Gastrocnemius medialis (tissue), 4 donors: ENCODE data around the gene MAD1L1. TPM values are rescaled to one million over a fixed set of nuclear protein-coding genes. Genes with fewer than 3 reads are reported as not detected.

Source experiments
- ATAC-seq, 2 donors: fragments of 150-250 bp; one replicate each; pipeline ENCODE4 v1.9.1; 2016
- DNase-seq, 2 donors: peaks; one replicate each; pipeline ENCODE4 v3.0.0-alpha.2; 2019
- H3K27ac ChIP-seq, 4 donors: fragments of 200-600 bp; sonication (generic); 1 replicate in 1 of 4; 2 replicates in 3 of 4; pipeline ENCODE4 v1.5.1; 2016 to 2018; ENCODE audit warnings: mild to moderate bottlenecking in 2 of 4, moderate library complexity in 1 of 4
- H3K27me3 ChIP-seq, 3 donors: fragments of 200-600 bp; sonication (generic) in 2 of 3; 1 replicate in 1 of 3; 2 replicates in 2 of 3; pipeline versions ENCODE4 v1.5.1 to v1.6.0; 2016 to 2019; ENCODE audit warnings: mild to moderate bottlenecking in 1 of 3, moderate library complexity in 1 of 3
- H3K36me3 ChIP-seq, 2 donors: fragments of 200-600 bp; sonication (generic) in 1 of 2; one replicate each; pipeline ENCODE4 v1.5.1; 2017 to 2018
- H3K4me1 ChIP-seq, 2 donors: fragments of 200-600 bp; sonication (generic) in 1 of 2; one replicate each; pipeline ENCODE4 v1.5.1; 2016 to 2017; ENCODE audit warnings: mild to moderate bottlenecking in 2 of 2
- H3K4me3 ChIP-seq, 4 donors: fragments of 200-600 bp; sonication (generic) in 3 of 4; 1 replicate in 1 of 4; 2 replicates in 3 of 4; pipeline ENCODE4 v1.5.1; 2016 to 2019; ENCODE audit warnings: mild to moderate bottlenecking in 2 of 4
- H3K9me3 ChIP-seq, 3 donors: fragments of 200-600 bp; sonication (generic) in 2 of 3; 1 replicate in 1 of 3; 2 replicates in 2 of 3; pipeline ENCODE4 v1.5.1; 2016 to 2019
- CTCF ChIP-seq, 5 experiments: fragments of 450-650 bp in 3 of 5; fragments of 200-600 bp in 2 of 5; sonication (generic) in 2 of 5; IDR thresholded peaks in 4 of 5; conservative IDR thresholded peaks in 1 of 5; 1 replicate in 4 of 5; 2 replicates in 1 of 5; pipeline ENCODE4 v1.5.1; 2016 to 2019; ENCODE audit warnings: antibody characterized with exemption in 5 of 5, mild to moderate bottlenecking in 3 of 5, moderate library complexity in 3 of 5
- POLR2A ChIP-seq, 2 donors: fragments of 450-650 bp; IDR thresholded peaks; one replicate each; pipeline ENCODE4 v1.6.1; 2017; ENCODE audit warnings: antibody characterized with exemption in 2 of 2, mild to moderate bottlenecking in 2 of 2, moderate library complexity in 2 of 2
- in situ Hi-C, 4 donors: fragments of 200-750 bp; cut with MboI; loops; one replicate each; pipeline versions ENCODE4 v1.15.0 to v1.8.0; 2017; ENCODE audit warnings: low sequenced_read_pairs in 4 of 4
- intact Hi-C: fragments of 100-400 bp; cut with DNase I; formaldehyde crosslinking; loops from one replicate; pipeline ENCODE4 v1.15.1; 2023; ENCODE audit warnings: low total_unique reads
- total RNA-seq, 4 donors: library from RNA; depleted of rRNA; stranded (reverse); fragments of >200 nt; gene quantifications; one replicate each; pipeline versions ENCODE4 v1.1.0 to v1.2.3, GENCODE V29; 2016

Gene MAD1L1
- total RNA-seq, 4 donors from 2014 or later = 19.7 to 32.4 (median 22.7) TPM

GRCh38 chr7:2185715-2186114, 47.0 kb downstream of the MAD1L1 start:
- DNase-seq (no peak), ATAC-seq (no peak)

DNA sequence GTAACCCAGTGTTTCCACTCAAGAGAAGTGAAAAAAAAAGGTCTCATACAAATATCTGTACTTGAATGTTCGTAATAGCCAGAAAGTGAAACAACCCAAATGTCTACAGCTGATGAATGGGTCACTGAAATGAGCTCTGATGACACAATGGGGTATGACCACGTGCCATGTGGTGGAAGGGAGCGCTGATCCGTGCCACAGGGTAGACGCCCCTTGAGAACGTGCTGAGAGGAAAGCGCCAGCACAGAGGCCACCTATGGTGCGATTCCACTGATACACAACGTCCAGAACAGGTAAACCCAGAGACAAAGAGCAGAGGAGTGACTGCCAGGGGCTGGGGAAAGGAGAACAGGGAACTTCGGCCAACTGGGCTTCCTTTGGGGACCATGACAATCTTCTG, 50.3 kb downstream of the MAD1L1 start:
- Histone ChIP-seq H3K4me1 (no peaks in the 10 kb centered on the region), H3K9me3 (no peaks in the 10 kb centered on the region), H3K36me3 (no peaks in the 10 kb centered on the region), H3K27me3 (no peaks in the 10 kb centered on the region), H3K27ac (no peak overlapping the region), H3K4me3 (no peak overlapping the region)
- in situ Hi-C loops = no loop called here
- no peak for TF ChIP-seq CTCF (IDR thresholded peaks at IDR 0.05 in 4 of 5, conservative IDR thresholded peaks at IDR 0.05 in 1 of 5)
- no peak for TF ChIP-seq POLR2A (IDR thresholded peaks at IDR 0.05)
- ATAC-seq (no peak), DNase-seq (no peak)
- intact Hi-C loops = no loop called here

More at GRCh38 chr7:2185715-2186114, 47.0 kb downstream of the MAD1L1 start:
- Histone ChIP-seq H3K27me3 (no peaks in the 10 kb centered on the region), H3K9me3 (no peaks in the 10 kb centered on the region), H3K4me1 (no peaks in the 10 kb centered on the region), H3K36me3 (no peaks in the 10 kb centered on the region), H3K27ac (no peak overlapping the region), H3K4me3 (no peak overlapping the region)
- in situ Hi-C loops (no loop called here), intact Hi-C loops (no loop called here)
- no peak for TF ChIP-seq POLR2A (IDR thresholded peaks at IDR 0.05)
- no peak for TF ChIP-seq CTCF (IDR thresholded peaks at IDR 0.05 in 4 of 5, conservative IDR thresholded peaks at IDR 0.05 in 1 of 5)

- ATAC-seq = no peak
Measured at GRCh38 chr7:2181077-2181854, 51.5 kb downstream of the MAD1L1 start.

GRCh38 chr7:2180081-2180480, 52.7 kb downstream of the MAD1L1 start:
- in situ Hi-C loops (no loop called here), intact Hi-C loops (no loop called here)
- Histone ChIP-seq H3K9me3 (no peaks in the 10 kb centered on the region), H3K4me3 (no peak overlapping the region), H3K27ac (no peak overlapping the region), H3K36me3 (no peaks in the 10 kb centered on the region), H3K4me1 (peaks cover 11 to 16% of the 10 kb centered on the region in 2 donors), H3K27me3 (no peaks in the 10 kb centered on the region)
- ATAC-seq = no peak
- DNase-seq = no peak
- no peak for TF ChIP-seq CTCF (IDR thresholded peaks at IDR 0.05 in 4 of 5, conservative IDR thresholded peaks at IDR 0.05 in 1 of 5)
- no peak for TF ChIP-seq POLR2A (IDR thresholded peaks at IDR 0.05)

More at GRCh38 chr7:2181077-2181854, 51.5 kb downstream of the MAD1L1 start:
- in situ Hi-C loops (no loop called here), intact Hi-C loops (no loop called here)
- Histone ChIP-seq H3K27ac (no peak overlapping the region), H3K4me3 (no peak overlapping the region), H3K27me3 (no peaks in the 10 kb centered on the region), H3K9me3 (no peaks in the 10 kb centered on the region), H3K36me3 (no peaks in the 10 kb centered on the region), H3K4me1 (peaks cover 0 to 5% of the 10 kb centered on the region in 2 donors)
- no peak for DNase-seq
- TF ChIP-seq CTCF (IDR thresholded peaks at IDR 0.05 in 4 of 5, conservative IDR thresholded peaks at IDR 0.05 in 1 of 5) = no peak
- no peak for TF ChIP-seq POLR2A (IDR thresholded peaks at IDR 0.05)
